DMS153 treated with DMSO at 0.1 percent for 48 hours (cell line): ENCODE measurements around the gene LRP3.
"Not testable (repeated sequence)": the region's sequence is repeated elsewhere in the genome, so short reads cannot be mapped to it uniquely, and the experiment has no call there.

Experiments used
- DNase-seq: peaks from one replicate; lab custom pipeline; 2025; ENCODE audit not compliant: unreplicated experiment; lab: John Stamatoyannopoulos, UW

The LRP3 gene

DNA sequence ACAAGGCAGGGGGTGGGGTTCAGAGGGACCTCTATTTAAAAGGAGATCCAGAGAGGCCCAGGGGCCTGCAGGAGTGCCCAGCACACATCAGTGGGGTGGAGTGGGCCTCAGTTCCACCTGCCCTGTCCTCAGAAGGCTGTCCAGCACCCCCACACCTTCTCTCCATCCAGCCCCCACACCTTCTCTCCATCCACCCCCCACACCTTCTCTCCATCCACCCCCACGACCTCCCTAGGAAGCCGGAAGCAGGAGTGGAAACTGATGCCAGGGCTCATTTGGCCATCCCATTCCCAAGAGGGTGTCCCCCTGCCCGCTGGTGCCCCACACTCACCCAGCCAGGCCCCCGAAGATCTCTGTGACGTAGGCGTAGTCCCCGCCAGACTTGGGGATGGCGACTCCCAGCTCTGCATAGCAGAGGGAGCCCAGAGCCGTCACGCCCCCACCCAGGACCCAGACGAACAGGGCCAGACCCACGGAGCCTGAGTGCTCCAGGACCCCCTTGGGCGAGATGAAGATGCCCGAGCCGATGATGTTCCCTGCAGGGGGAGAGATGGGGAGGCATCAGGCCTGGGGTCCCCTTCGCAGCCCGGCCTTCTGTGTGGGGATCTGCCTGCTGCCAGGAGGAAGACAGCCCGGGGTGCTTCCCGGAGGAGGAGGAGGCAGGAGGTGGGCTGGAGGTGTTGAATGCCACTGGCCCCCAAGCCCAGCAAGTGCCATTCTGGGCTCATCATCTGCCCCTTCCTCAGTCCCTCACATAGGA, 21.5 kb downstream of the LRP3 start:
- no peak for DNase-seq

DNA sequence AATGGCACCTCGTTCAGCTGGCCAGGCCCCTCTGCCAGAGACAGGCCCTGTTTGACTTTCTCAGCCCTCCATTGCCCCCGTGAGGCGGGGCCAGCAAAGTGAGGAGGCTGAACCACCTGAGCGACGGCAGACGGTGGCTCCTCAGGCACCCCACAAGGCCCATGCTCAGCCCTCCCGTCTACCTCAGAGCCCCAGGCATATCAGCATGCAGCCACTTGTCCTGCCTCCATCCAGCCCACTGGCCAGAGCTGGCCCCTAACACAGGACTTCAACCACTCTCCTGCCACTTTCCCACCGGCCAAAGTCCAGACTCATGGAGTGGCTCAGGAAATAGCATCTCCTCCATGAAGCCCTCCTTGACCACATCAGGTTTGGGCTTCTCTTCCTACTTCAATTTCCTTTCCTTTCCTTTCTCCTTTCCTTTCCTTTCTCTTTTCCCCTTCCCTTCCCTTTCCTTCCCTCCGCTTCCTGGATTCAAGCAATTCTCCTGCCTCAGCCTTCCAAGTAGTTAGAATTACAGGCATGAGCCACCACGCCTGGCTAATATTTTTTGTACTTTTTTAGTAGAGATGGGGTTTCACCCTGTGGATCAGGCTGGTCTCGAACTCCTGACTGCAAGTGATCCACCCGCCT, 22.2 kb downstream of the LRP3 start:
- DNase-seq: no peak

DNA sequence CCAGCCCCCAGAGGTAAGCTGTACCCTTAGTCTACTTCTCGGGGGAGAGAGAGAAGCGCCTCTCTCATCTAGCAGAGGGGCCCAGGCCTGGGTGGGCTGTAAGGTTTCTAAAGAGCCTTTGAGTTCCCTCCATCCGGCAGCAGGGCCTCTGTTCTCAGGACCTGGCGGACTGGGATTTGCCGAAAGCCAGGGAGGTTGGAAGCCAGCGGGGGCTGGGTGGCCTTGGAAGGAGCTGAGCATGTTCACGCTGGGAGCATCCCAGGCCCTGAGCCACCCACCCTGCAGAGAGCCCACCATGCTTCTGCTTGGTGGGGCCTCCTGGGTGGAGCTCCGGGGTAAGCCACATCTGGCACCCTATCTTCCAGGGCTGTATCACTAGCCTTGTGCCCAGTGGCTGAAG, 23.8 kb downstream of the LRP3 start:
- no peak for DNase-seq

GRCh38 chr19:33219261-33219815, 25.2 kb downstream of the LRP3 start:
- no peak for DNase-seq

DNA sequence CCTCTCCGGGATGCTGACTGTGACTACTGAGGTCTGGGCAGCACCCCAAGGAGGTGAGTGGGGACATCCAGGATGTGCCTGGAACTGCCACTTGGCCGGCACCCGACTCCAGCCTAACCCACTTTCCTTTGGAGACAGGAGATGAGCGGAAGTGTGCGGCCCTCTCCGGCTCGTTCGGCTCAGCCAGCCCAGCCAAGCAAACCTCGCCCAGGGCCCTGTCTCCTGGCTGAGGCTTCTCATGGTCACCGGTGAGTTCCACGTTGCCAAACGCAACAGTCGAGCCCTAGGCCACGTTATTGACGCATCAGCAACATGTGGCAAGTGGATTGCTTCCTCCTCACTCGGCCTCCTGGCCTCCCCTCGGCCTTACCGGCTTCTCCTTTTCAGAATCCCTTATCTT, 26.0 kb downstream of the LRP3 start:
- DNase-seq: no peak

DNA sequence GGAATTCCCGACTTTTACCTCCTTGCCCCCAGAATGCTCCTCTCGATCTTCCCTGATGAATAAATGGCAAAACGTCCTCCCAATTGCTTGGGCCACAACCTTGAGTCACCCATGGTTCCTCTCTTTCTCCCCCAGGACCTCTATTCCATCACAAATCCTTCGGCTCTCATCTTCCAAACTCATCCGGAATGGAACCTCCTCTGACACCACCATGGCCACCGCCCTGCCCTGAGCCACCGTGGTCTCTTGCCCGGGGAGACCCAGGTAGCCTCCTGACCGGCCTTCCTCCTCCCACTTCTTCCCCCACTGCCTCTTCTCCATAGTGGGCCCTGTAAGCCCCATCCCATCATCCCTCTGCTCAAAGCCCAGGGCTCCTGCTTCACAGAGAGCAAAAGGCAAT, 26.6 kb downstream of the LRP3 start:
- DNase-seq: no peak

DNA sequence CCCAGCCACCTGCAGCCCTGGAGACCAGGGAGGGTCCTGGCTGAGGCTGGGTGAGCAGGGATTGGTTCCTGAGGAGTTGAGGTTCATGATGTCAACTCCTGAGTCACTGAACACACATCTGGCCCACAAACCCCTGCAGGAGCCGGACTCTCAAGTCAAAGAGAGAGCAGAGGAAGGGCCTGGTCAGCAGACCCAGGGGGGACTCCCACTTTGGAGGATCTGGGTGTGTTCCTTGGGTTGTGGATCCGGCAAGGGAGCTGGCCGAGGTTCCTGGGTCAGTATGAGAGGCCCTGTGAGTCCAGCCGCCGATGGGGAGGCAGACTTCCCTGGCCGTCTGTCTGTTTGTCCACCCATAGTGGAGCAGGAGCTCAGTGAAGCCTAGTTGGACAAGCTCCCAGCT, 27.5 kb downstream of the LRP3 start:
- DNase-seq: no peak

- DNase-seq: not testable (repeated sequence)
Observed at GRCh38 chr19:33222255-33222654, 28.1 kb downstream of the LRP3 start.

GRCh38 chr19:33224694-33225457, 30.7 kb downstream of the LRP3 start:
- DNase-seq: no peak

DNA sequence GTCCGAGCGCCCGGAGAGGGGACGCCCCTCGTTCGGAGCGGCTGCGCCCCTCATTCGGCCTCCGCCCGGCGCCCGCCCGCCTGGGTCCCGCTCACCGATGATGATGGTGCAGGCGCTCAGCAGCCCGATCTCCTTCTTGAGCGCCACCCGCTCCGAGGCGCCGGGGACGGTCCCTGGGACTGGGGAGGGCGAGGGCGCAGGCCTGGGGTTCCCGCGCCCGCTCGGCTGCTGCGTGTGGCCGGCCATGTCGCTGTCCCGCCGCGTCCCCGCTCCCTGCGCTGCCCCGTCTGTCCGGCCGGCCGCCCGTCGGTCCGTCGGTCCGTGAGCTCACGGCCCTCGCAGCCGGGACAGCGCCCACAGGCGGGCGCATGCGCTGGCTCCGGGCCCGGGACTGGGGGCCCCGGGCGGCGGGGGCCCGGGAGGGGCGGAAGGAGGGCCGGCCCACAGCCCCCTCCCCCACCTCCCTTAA, 31.4 kb downstream of the LRP3 start, which contains the start of gene SLC7A10:
SLC7A10 (minus strand) TSS at position 393 of the 469 bp plus-strand sequence; CDS start at position 246, 147 bp downstream.
- DNase-seq: no peak

GRCh38 chr19:33226550-33227241, 32.6 kb downstream of the LRP3 start:
- no peak for DNase-seq

- no peak for DNase-seq
Observed at GRCh38 chr19:33227242-33227650, 33.1 kb downstream of the LRP3 start.

DNA sequence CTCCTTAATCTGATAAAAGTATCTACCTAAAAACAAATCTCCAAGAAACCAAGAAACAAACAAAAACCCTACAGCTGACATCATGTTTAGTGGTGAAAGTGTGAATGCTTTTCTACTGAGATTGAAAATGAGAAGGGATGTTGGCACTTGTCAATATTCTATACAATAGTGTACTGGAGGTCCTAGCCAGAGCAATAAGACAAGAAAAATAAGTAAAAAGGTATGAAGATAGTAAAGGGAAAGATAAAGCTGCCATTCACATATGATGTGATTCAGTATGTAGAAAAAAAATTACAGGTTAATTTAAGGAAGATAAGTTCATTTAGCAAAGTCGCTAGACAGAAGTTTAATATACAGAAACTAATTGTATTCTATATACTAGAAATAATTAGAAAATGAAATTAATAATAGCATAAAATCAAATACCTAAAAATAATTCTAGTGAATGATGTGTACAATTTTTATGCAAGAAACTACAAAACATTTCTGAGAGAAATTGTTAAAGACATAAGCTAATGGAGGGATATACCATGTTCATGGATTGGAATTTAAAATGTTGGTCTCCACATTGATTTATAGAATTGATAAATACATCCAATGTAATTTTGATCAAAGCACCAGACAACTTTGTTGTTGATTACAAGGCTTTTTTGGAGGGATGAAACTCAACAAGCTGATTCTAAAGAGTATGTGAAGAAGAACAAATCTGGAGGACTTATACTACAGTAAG, 33.9 kb downstream of the LRP3 start:
- no peak for DNase-seq

- no peak for DNase-seq
Observed at GRCh38 chr19:33229962-33230361, 35.8 kb downstream of the LRP3 start.

DNA sequence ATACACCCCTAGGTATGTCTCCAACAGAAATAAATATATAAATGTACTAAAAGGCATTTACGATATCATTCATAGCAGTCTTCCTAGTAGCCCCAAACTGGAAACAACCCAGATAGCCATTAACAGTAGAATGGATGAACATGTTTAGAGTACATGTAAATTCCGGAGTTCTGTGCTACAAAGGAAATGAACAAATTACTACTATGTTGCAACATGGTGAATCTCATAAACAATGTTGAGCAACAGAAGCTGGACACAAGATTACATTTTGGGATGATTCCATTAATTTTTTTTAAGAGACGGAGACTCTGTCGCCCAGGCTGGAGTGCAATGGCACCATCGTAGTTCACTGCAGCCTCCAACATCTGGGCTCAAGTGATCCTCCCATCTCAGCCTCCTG, 37.4 kb downstream of the LRP3 start:
- DNase-seq: no peak

- no peak for DNase-seq
Observed at GRCh38 chr19:33232656-33233055, 38.5 kb downstream of the LRP3 start.

DNA sequence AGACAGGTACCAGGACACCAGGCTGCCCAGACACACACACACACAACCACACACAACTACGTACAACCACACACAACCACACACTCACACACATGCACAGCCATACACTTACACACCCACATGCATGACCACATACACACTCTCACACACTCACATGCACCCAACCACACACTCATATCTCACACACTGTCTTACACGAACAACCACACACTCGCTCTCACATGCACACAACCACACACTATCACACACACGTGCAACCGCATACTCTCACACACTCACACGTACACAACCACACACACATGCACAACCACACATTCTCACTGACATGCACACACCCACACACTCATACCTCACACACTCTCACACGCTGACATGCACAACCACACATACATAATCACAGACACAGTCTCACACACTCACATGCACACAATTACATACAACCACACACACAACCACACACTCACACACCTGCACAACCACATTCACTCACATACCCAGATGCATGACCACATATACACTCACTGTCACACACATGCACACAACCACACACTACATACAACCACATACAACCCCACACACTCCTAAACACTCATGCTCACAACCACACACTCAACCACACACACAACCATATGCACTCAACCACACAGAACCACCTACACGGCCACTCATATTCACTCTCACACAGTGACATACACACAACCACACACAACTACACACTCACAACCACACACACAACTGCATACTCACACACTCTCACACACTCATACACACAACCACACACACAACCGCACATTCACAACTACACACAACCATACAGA, 39.1 kb downstream of the LRP3 start:
- DNase-seq: no peak

DNA sequence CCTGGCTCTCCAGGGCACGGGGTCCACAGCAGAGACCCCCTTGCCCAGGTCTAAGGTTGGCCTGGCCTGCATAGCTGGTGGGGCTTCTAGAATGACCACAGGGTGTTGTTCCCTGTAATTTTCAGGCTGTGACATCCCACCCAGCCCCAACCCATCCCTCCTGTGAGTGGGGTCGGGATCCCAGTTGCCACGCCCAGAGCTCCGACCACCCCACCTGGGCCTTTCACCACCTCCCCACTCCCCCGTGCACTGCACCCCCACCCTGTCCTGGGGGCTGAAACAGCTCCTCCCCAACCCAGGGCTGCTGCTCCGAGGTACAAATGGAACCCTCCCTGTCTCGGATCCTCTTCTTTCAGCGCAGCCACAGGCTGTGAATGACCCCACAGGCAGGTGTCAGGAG, 40.0 kb downstream of the LRP3 start:
- DNase-seq: no peak

DNA sequence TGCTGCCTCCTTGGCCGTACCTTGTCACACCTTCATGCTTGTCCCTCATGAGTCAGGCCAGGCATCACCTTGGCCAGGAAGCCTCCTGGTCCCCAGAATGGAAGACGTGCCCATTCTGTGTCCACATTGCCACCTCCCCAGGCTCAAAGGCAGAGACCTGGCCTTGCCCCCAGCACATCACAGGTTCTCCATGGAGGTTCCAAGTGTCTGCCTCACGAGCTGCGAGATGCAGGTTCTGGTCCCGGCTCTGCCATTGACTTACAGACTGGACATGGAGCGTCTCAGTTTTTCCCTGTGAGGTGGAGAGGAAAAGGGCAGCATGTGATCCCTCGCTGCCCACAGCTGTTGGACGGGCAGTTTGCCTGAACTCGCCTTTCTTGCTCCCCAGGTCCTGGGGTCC, 40.6 kb downstream of the LRP3 start:
- DNase-seq: no peak
